Coronary artery (tissue), 2 donors: Measurements from ENCODE around the gene SLC39A2.
"Not testable (repeated sequence)": the region's sequence is repeated elsewhere in the genome, so short reads cannot be mapped to it uniquely, and the experiment has no call there.

Experiments used
- DNase-seq: peaks from one replicate; pipeline ENCODE4 v3.0.0-alpha.2; 2017; ENCODE audit warnings: low spot score
- H3K27ac ChIP-seq, 2 donors: fragments of 200-600 bp; sonication (generic); one replicate each; pipeline ENCODE4 v1.5.1; 2016 to 2019
- H3K4me3 ChIP-seq: fragments of 200-600 bp; sonication (generic); 2 replicates; pipeline ENCODE4 v1.5.1; 2016; ENCODE audit warnings: mild to moderate bottlenecking, moderate library complexity
- CTCF ChIP-seq: fragments of 200-600 bp; sonication (generic); IDR thresholded peaks from one replicate; pipeline ENCODE4 v1.5.1; 2019; ENCODE audit warnings: antibody characterized with exemption

SLC39A2 gene

GRCh38 chr14:20971705-20972021 lies 27.4 kb upstream of the SLC39A2 start:
- H3K27ac ChIP-seq, result peak overlapping the region; percentile 73 to 92
- peak overlapping the region; percentile 87 for H3K4me3 ChIP-seq
- TF ChIP-seq CTCF, result no peak
- DNase-seq, result no peak

GRCh38 chr14:20973501-20973900 lies 25.6 kb upstream of the SLC39A2 start:
- no peak for DNase-seq
- no peak for TF ChIP-seq CTCF
- no peak overlapping the region for H3K4me3 ChIP-seq
- no peak overlapping the region for H3K27ac ChIP-seq

- no peak overlapping the region for H3K27ac ChIP-seq
- TF ChIP-seq CTCF, result no peak
- no peak for DNase-seq
- no peak overlapping the region for H3K4me3 ChIP-seq
These were observed 22.8 kb upstream of the SLC39A2 start for GRCh38 chr14:20976291-20976690.

- Histone ChIP-seq H3K4me3 (no peak overlapping the region), H3K27ac (no peak overlapping the region)
- no peak for DNase-seq
- TF ChIP-seq CTCF, result no peak
These were observed 20.4 kb upstream of the SLC39A2 start for GRCh38 chr14:20978687-20979086.

- no peak for TF ChIP-seq CTCF
- no peak overlapping the region for H3K4me3 ChIP-seq
- no peak overlapping the region for H3K27ac ChIP-seq
- no peak for DNase-seq
These were observed 18.2 kb upstream of the SLC39A2 start for GRCh38 chr14:20980906-20981305.

- DNase-seq, result no peak
- TF ChIP-seq CTCF, result no peak
- H3K4me3 ChIP-seq, result no peak overlapping the region
- no peak overlapping the region for H3K27ac ChIP-seq
These were observed 16.3 kb upstream of the SLC39A2 start for GRCh38 chr14:20982646-20983369.

GRCh38 chr14:20985650-20986049 lies 13.4 kb upstream of the SLC39A2 start:
- H3K27ac ChIP-seq, H3K4me3 ChIP-seq, DNase-seq: not testable (repeated sequence)

- DNase-seq, result no peak
- TF ChIP-seq CTCF, result no peak
- Histone ChIP-seq H3K27ac (peak overlapping the region; percentile 39 to 79), H3K4me3 (no peak overlapping the region)
These were observed 12.3 kb upstream of the SLC39A2 start for GRCh38 chr14:20986811-20987210.
